NB4 (cell line): ENCODE data around the gene ICAM1.

Source experiments
- MYC ChIP-seq: IDR thresholded peaks from 2 replicates; pipeline ENCODE4 v1.6.1; 2011; ENCODE audit warnings: low read depth, low read length
- TF ChIP-seq, protein P1 (sequence below): IDR thresholded peaks from one replicate; pipeline ENCODE4 v1.5.1; 2012; ENCODE audit warnings: low read depth, low read length

DNA sequence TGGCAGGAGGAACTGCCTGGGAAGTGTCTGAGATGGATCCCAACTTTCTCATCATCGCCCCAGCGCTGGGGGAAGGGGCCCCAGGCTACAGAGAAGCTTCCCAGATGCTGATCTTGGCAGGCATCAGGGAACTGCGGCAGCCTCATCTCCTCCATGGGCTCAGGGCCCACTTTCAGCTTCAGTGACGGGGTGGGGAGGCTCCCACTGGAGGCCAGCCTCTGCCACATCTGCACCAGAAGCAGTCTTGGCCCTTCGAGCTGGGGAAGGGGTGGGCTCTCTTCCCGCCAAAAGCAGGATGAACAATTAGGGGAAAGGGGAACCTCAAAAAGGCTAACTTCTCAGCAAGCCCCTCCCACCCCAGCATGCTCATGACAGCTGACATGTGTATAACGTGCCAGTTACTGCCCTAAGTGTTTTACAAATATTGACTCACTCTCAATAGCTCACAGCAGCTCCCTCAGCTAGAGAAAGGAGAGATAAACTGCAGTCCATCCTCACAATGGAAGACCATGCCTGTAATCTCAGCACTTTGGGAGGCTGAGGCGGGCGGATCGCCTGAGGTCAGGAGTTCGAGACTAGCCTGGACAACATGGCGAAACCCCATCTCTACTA lies 32.6 kb upstream of the ICAM1 start:
- no peak for TF ChIP-seq MYC
- TF ChIP-seq, protein P1, sequence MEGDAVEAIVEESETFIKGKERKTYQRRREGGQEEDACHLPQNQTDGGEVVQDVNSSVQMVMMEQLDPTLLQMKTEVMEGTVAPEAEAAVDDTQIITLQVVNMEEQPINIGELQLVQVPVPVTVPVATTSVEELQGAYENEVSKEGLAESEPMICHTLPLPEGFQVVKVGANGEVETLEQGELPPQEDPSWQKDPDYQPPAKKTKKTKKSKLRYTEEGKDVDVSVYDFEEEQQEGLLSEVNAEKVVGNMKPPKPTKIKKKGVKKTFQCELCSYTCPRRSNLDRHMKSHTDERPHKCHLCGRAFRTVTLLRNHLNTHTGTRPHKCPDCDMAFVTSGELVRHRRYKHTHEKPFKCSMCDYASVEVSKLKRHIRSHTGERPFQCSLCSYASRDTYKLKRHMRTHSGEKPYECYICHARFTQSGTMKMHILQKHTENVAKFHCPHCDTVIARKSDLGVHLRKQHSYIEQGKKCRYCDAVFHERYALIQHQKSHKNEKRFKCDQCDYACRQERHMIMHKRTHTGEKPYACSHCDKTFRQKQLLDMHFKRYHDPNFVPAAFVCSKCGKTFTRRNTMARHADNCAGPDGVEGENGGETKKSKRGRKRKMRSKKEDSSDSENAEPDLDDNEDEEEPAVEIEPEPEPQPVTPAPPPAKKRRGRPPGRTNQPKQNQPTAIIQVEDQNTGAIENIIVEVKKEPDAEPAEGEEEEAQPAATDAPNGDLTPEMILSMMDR, result no peak
